GM12878 (cell line): Measurements from ENCODE around the gene NMNAT1. TPM values are rescaled to one million over a fixed set of nuclear protein-coding genes. Genes with fewer than 3 reads are reported as not detected.

ENCODE experiments used
- ATAC-seq: fragments of 200-7000 bp; cut with Tn5 transposase; 3 replicates; pipeline ENCODE4 v1.9.1; 2020; ENCODE audit warnings: mild to moderate bottlenecking, moderate library complexity
- BruUV-seq: library from RNA; stranded (reverse); fragments of 400-500 nt; replicated peaks from 2 replicates; lab custom pipeline; 2021; lab: Mats Ljungman, UMichigan
- CTCF ChIA-PET: fragments of 300-600 bp; sonication (Branson Sonifier 250); formaldehyde crosslinking; extraction: SDS; loops from one replicate; lab custom pipeline; 2021; ENCODE audit warnings: inconsistent platforms; lab: Yijun Ruan, JAX
- POLR2A ChIA-PET: fragments of 350-600 bp; formaldehyde crosslinking; extraction: SDS; loops from one replicate; lab custom pipeline; 2021; ENCODE audit warnings: inconsistent platforms; lab: Charles Lee
- RAD21 ChIA-PET: fragments of 300-600 bp; sonication (Branson Sonifier 250); formaldehyde crosslinking; loops from one replicate; lab custom pipeline; 2023; ENCODE audit warnings: antibody characterized with exemption; ENCODE audit not compliant: unreplicated experiment; lab: Charles Lee
- SMC1A ChIA-PET: fragments of 300-600 bp; sonication (Branson Sonifier 250); formaldehyde crosslinking; loops from one replicate; lab custom pipeline; 2023; ENCODE audit not compliant: unreplicated experiment, uncharacterized antibody; lab: Charles Lee
- DNase-seq: peaks from one replicate; pipeline ENCODE4 v3.0.0-alpha.2; 2011; ENCODE audit warnings: low read depth, low spot score
- FAIRE-seq: peaks from 3 replicates; lab custom pipeline; 2011; peaks lifted over from hg19 to GRCh38; lab: Jason Lieb, UNC
- H2AFZ ChIP-seq: 2 replicates; pipeline ENCODE4 v1.6.0; 2011; ENCODE audit warnings: low read depth, low read length, control low read depth; ENCODE audit not compliant: control insufficient read depth
- H3K27ac ChIP-seq: 2 replicates; pipeline ENCODE4 v1.5.1; 2011; ENCODE audit warnings: control low read depth; ENCODE audit not compliant: control insufficient read depth, insufficient read depth
- H3K27me3 ChIP-seq, 2 experiments: replicated peaks in 1 of 2; 2 replicates each; pipeline versions ENCODE4 v1.6.0 to v1.6.1; 2011; ENCODE audit warnings: low read length in 1 of 2; ENCODE audit not compliant: control insufficient read depth in 2 of 2, insufficient read depth in 2 of 2
- H3K36me3 ChIP-seq, 2 experiments: 2 replicates each; pipeline ENCODE4 v1.5.1; 2011; ENCODE audit warnings: low read length in 1 of 2; ENCODE audit not compliant: control insufficient read depth in 2 of 2, insufficient read depth in 2 of 2
- H3K4me1 ChIP-seq: 2 replicates; pipeline ENCODE4 v1.6.1; 2011; ENCODE audit warnings: mild to moderate bottlenecking, low read length, moderate library complexity, mixed read lengths; ENCODE audit not compliant: control insufficient read depth, insufficient read depth
- H3K4me2 ChIP-seq: 2 replicates; pipeline ENCODE4 v1.6.0; 2011; ENCODE audit warnings: control low read depth; ENCODE audit not compliant: control insufficient read depth, insufficient read depth
- H3K4me3 ChIP-seq: fragments of 200-600 bp; sonication (generic); 2 replicates; pipeline ENCODE4 v1.5.1; 2016
- H3K79me2 ChIP-seq: 2 replicates; pipeline ENCODE4 v1.6.0; 2011; ENCODE audit warnings: low read length; ENCODE audit not compliant: control insufficient read depth, insufficient read depth
- H3K9ac ChIP-seq: 2 replicates; pipeline ENCODE4 v1.8.0; 2011; ENCODE audit warnings: low read length, control low read depth, mixed read lengths; ENCODE audit not compliant: control insufficient read depth, insufficient read depth
- H3K9me3 ChIP-seq: replicated peaks from 3 replicates; pipeline ENCODE4 v1.5.1; 2011; ENCODE audit warnings: mild to moderate bottlenecking, low read length; ENCODE audit not compliant: control insufficient read depth, insufficient read depth
- H4K20me1 ChIP-seq: 2 replicates; pipeline ENCODE4 v1.6.0; 2011; ENCODE audit not compliant: control insufficient read depth, insufficient read depth
- CBX3 ChIP-seq: fragments of 200-600 bp; sonication (generic); IDR thresholded peaks from 2 replicates; pipeline ENCODE4 v1.6.1; 2016; ENCODE audit warnings: low read depth, borderline replicate concordance
- CREB1 ChIP-seq: IDR thresholded peaks from 2 replicates; pipeline ENCODE4 v1.6.1; 2012; ENCODE audit warnings: low read depth, mild to moderate bottlenecking, inconsistent platforms
- EZH2 ChIP-seq: IDR thresholded peaks from 2 replicates; pipeline ENCODE4 v1.6.1; 2012; ENCODE audit warnings: low read depth, mild to moderate bottlenecking, control low read depth, inconsistent platforms, low read length, borderline replicate concordance; ENCODE audit not compliant: control insufficient read depth
- IKZF2 ChIP-seq, 2 experiments: fragments of 450-650 bp; IDR thresholded peaks; 2 replicates each; pipeline ENCODE4 v1.6.1; 2017; ENCODE audit warnings: mild to moderate bottlenecking in 2 of 2, moderate library complexity in 2 of 2
- MYB ChIP-seq: fragments of 150-350 bp; IDR thresholded peaks from 2 replicates; pipeline ENCODE4 v1.6.1; 2014; ENCODE audit warnings: mild to moderate bottlenecking, low read depth, low read length, borderline replicate concordance
- NR2F1 ChIP-seq: fragments of 450-650 bp; conservative IDR thresholded peaks from 2 replicates; pipeline ENCODE4 v1.6.1; 2017; ENCODE audit warnings: mild to moderate bottlenecking
- RCOR1 ChIP-seq: conservative IDR thresholded peaks from 2 replicates; pipeline ENCODE4 v1.6.1; 2012; ENCODE audit warnings: low read depth, low read length, improper control_type of control experiment
- SMAD1 ChIP-seq: fragments of 450-650 bp; IDR thresholded peaks from 2 replicates; pipeline ENCODE4 v1.6.1; 2018; ENCODE audit warnings: mild to moderate bottlenecking, low read depth; ENCODE audit not compliant: partially characterized antibody
- SPI1 ChIP-seq: IDR thresholded peaks from 2 replicates; pipeline ENCODE4 v1.6.1; 2011; ENCODE audit warnings: low read depth, mild to moderate bottlenecking, low read length, moderate library complexity, borderline replicate concordance; ENCODE audit not compliant: insufficient read depth
- in situ Hi-C: fragments of 300-500 bp; cut with MboI; formaldehyde crosslinking; loops from 9 replicates; pipeline ENCODE4 v1.14.3; 2018; ENCODE audit warnings: mixed read lengths
- intact Hi-C: fragments of 100-400 bp; cut with micrococcal nuclease; formaldehyde crosslinking; loops from one replicate; pipeline ENCODE4 v1.14.2; 2022; ENCODE audit not compliant: unreplicated experiment
- polyA plus RNA-seq, 11 experiments: library from polyadenylated mRNA; depleted of rRNA in 4 of 11; unstranded in 6 of 11; stranded (reverse) in 5 of 11; fragments of >200 nt; fragmentation: Nextera tagmentation in 4 of 11; fragmentation: Illumina TruSeq in 1 of 11; extraction: Ambion mirVana in 4 of 11; extraction: Trizol in 1 of 11; gene quantifications; 1 replicate in 1 of 11; 2 replicates in 10 of 11; pipeline versions ENCODE4 v1.2.1 to v1.2.3, GENCODE V29; 2011 to 2016; ENCODE audit warnings: inconsistent platforms in 2 of 11, missing spikeins in 2 of 11, low read depth in 1 of 11
- total RNA-seq, 4 experiments: library from RNA; depleted of rRNA in 3 of 4; stranded (reverse); fragments of >200 nt in 3 of 4; fragmentation: Illumina TruSeq in 1 of 4; extraction: Trizol in 1 of 4; gene quantifications; 2 replicates each; pipeline versions ENCODE4 v1.2.1 to v1.2.3, GENCODE V29; 2013 to 2021
- TF ChIP-seq, protein P1 (sequence below), 3 experiments: IDR thresholded peaks in 2 of 3; conservative IDR thresholded peaks in 1 of 3; 2 replicates each; pipeline ENCODE4 v1.5.1; 2011; ENCODE audit warnings: low read depth in 3 of 3, low read length in 3 of 3, mild to moderate bottlenecking in 3 of 3, control low read depth in 2 of 3, moderate library complexity in 2 of 3, inconsistent platforms in 1 of 3, mixed read lengths in 1 of 3; ENCODE audit not compliant: control insufficient read depth in 2 of 3, insufficient read depth in 1 of 3; ENCODE audit errors: extremely low read depth in 1 of 3
- TF ChIP-seq, protein P2 (sequence below): IDR thresholded peaks from 2 replicates; pipeline ENCODE4 v1.6.1; 2011; ENCODE audit warnings: borderline replicate concordance, low read depth, mild to moderate bottlenecking, moderate library complexity, low read length; ENCODE audit not compliant: insufficient read depth, poor library complexity, severe bottlenecking
- TF ChIP-seq, protein P3 (sequence below): fragments of 450-650 bp; IDR thresholded peaks from 2 replicates; pipeline ENCODE4 v1.6.1; 2014; ENCODE audit warnings: mild to moderate bottlenecking
- TF ChIP-seq, protein P4 (sequence below): fragments of 450-650 bp; IDR thresholded peaks from 2 replicates; pipeline ENCODE4 v1.6.1; 2017; ENCODE audit warnings: mild to moderate bottlenecking, low read depth, inconsistent platforms; ENCODE audit not compliant: poor library complexity, severe bottlenecking

Gene NMNAT1
- total and polyA plus RNA-seq, 10 of the 15 experiments (the other 5 are each of a cell fraction or from before 2014, with no cell fraction given): 7.2 to 16.7 (median 11.7) TPM

DNA sequence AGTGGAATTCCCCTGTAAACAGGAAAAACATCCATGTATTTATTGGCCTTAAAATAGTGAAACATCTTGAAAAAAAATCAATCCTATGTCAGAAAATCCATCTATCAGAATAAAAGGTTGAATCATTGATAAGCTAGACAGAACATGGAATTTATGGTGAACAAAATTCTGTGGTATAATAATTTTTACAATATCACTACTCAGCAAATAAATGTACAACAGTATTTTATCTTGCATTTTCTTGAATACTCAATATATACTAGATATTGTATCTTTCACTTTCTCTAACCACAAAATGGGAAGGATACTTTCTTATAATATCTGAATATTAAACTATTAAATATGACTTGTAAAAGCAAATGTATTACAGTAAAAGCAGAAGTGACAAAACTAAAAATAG lies 83.8 kb downstream of the NMNAT1 start:
- CTCF ChIA-PET: interaction anchor here (1.1 to 2.4 kb wide), 3 partner anchors 77 to 152 kb away, joined by 4 to 12 read pairs (median 4); no protein-coding TSS in a partner anchor
- POLR2A ChIA-PET: no interaction called here

More for the DNA sequence above, 83.8 kb downstream of the NMNAT1 start:
- Histone ChIP-seq H3K79me2 (no peaks in the 10 kb centered on the region), H3K9ac (no peak overlapping the region), H3K27me3 (no peaks in the 10 kb centered on the region), H3K4me2 (no peak overlapping the region), H3K27ac (no peak overlapping the region), H3K4me3 (no peak overlapping the region), H3K9me3 (no peaks in the 10 kb centered on the region; the same call in 2 of the 3 replicates), H4K20me1 (no peaks in the 10 kb centered on the region), H3K4me1 (peaks cover 5% of the 10 kb centered on the region; the same call in 1 of the 2 replicates), H3K36me3 (no peaks in the 10 kb centered on the region), H2AFZ (no peak overlapping the region; the same call in 1 of the 2 replicates)
- in situ Hi-C loops (no loop called here), intact Hi-C loops (no loop called here)
- BruUV-seq: no TSS peak
- no peak for ATAC-seq
- TF ChIP-seq SPI1 (no peak), CBX3 (no peak), MYB (no peak), NR2F1 (no peak), IKZF2 (IDR thresholded peaks at IDR 0.05) (no peak), RCOR1 (no peak), EZH2 (no peak), SMAD1 (no peak), CREB1 (no peak)
- TF ChIP-seq, protein P1, sequence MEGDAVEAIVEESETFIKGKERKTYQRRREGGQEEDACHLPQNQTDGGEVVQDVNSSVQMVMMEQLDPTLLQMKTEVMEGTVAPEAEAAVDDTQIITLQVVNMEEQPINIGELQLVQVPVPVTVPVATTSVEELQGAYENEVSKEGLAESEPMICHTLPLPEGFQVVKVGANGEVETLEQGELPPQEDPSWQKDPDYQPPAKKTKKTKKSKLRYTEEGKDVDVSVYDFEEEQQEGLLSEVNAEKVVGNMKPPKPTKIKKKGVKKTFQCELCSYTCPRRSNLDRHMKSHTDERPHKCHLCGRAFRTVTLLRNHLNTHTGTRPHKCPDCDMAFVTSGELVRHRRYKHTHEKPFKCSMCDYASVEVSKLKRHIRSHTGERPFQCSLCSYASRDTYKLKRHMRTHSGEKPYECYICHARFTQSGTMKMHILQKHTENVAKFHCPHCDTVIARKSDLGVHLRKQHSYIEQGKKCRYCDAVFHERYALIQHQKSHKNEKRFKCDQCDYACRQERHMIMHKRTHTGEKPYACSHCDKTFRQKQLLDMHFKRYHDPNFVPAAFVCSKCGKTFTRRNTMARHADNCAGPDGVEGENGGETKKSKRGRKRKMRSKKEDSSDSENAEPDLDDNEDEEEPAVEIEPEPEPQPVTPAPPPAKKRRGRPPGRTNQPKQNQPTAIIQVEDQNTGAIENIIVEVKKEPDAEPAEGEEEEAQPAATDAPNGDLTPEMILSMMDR (IDR thresholded peaks at IDR 0.05 in 2 of 3, conservative IDR thresholded peaks at IDR 0.05 in 1 of 3; ENCODE audit: control insufficient read depth in 2 of 3, extremely low read depth in 1 of 3, insufficient read depth in 1 of 3, low read depth in 3 of 3, low read length in 3 of 3): no peak
- TF ChIP-seq, protein P2, sequence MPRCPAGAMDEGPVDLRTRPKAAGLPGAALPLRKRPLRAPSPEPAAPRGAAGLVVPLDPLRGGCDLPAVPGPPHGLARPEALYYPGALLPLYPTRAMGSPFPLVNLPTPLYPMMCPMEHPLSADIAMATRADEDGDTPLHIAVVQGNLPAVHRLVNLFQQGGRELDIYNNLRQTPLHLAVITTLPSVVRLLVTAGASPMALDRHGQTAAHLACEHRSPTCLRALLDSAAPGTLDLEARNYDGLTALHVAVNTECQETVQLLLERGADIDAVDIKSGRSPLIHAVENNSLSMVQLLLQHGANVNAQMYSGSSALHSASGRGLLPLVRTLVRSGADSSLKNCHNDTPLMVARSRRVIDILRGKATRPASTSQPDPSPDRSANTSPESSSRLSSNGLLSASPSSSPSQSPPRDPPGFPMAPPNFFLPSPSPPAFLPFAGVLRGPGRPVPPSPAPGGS: no peak
- TF ChIP-seq, protein P3, sequence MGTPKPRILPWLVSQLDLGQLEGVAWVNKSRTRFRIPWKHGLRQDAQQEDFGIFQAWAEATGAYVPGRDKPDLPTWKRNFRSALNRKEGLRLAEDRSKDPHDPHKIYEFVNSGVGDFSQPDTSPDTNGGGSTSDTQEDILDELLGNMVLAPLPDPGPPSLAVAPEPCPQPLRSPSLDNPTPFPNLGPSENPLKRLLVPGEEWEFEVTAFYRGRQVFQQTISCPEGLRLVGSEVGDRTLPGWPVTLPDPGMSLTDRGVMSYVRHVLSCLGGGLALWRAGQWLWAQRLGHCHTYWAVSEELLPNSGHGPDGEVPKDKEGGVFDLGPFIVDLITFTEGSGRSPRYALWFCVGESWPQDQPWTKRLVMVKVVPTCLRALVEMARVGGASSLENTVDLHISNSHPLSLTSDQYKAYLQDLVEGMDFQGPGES: no peak
- TF ChIP-seq, protein P4, sequence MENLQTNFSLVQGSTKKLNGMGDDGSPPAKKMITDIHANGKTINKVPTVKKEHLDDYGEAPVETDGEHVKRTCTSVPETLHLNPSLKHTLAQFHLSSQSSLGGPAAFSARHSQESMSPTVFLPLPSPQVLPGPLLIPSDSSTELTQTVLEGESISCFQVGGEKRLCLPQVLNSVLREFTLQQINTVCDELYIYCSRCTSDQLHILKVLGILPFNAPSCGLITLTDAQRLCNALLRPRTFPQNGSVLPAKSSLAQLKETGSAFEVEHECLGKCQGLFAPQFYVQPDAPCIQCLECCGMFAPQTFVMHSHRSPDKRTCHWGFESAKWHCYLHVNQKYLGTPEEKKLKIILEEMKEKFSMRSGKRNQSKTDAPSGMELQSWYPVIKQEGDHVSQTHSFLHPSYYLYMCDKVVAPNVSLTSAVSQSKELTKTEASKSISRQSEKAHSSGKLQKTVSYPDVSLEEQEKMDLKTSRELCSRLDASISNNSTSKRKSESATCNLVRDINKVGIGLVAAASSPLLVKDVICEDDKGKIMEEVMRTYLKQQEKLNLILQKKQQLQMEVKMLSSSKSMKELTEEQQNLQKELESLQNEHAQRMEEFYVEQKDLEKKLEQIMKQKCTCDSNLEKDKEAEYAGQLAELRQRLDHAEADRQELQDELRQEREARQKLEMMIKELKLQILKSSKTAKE: no peak
- DNase-seq: no peak
- SMC1A ChIA-PET: interaction anchor here (1.0 to 1.2 kb wide), 2 partner anchors 76 to 89 kb away, joined by 3 read pairs; no protein-coding TSS in a partner anchor
- FAIRE-seq: no peak
- RAD21 ChIA-PET: interaction anchor here (0.9 kb wide), 1 partner anchor 66 kb away, joined by 3 read pairs; no protein-coding TSS in a partner anchor
